LoVo (cell line): Measurements from ENCODE around the gene NACC1.

ENCODE experiments used
- DNase-seq: peaks from one replicate; pipeline ENCODE4 v3.0.0-alpha.2; 2016; ENCODE audit warnings: low spot score

NACC1 gene

GRCh38 chr19:13100031-13100588 is 18.0 kb upstream of the NACC1 start:
- DNase-seq, result no peak

GRCh38 chr19:13100841-13101589 is 17.0 kb upstream of the NACC1 start:
- DNase-seq, result no peak

- no peak for DNase-seq
Observed at GRCh38 chr19:13101590-13102415, 16.3 kb upstream of the NACC1 start.

GRCh38 chr19:13102416-13102665 is 15.7 kb upstream of the NACC1 start:
- no peak for DNase-seq

GRCh38 chr19:13102666-13103580 is 15.1 kb upstream of the NACC1 start, which contains the start of gene LYL1:
Gene LYL1, minus strand, starts transcription at chr19:13102858. Its CDS starts 1,687 bp downstream, at chr19:13101171.
- no peak for DNase-seq

GRCh38 chr19:13103581-13104359 is 14.3 kb upstream of the NACC1 start:
- DNase-seq, result no peak

- DNase-seq, result no peak
Observed at GRCh38 chr19:13104360-13104847, 13.7 kb upstream of the NACC1 start.

- DNase-seq, result no peak
Observed at GRCh38 chr19:13104848-13105711, 13.0 kb upstream of the NACC1 start.

- DNase-seq, result no peak
Observed at GRCh38 chr19:13109361-13110098, 8.5 kb upstream of the NACC1 start.

GRCh38 chr19:13110099-13110610 is 7.9 kb upstream of the NACC1 start:
- no peak for DNase-seq

GRCh38 chr19:13112555-13112954 is 5.5 kb upstream of the NACC1 start:
- DNase-seq, result no peak

GRCh38 chr19:13115936-13116281 is 2.2 kb upstream of the NACC1 start:
- DNase-seq, result no peak

- DNase-seq, result peak; percentile 93
Observed at GRCh38 chr19:13116282-13117175, 1.5 kb upstream of the NACC1 start, which contains the start of gene TRMT1. Gene TRMT1, minus strand, starts transcription at chr19:13116740. Its CDS starts 341 bp downstream, at chr19:13116399.

- DNase-seq, result no peak
Observed at GRCh38 chr19:13117176-13117771, 790 bp upstream of the NACC1 start.

- peak; percentile 15 for DNase-seq
Observed at GRCh38 chr19:13118424-13119193, 545 bp downstream of the NACC1 start.

- no peak for DNase-seq
Observed at GRCh38 chr19:13119627-13120026, 1.6 kb downstream of the NACC1 start.

GRCh38 chr19:13120031-13120430 is 2.0 kb downstream of the NACC1 start:
- no peak for DNase-seq
